Suppressor macrophage (primary cell): ENCODE results near the gene MYO9B.
A peak's percentile ranks its signal among the peaks of the same experiment; 100 is the strongest.
"Not testable (repeated sequence)": the region's sequence is repeated elsewhere in the genome, so short reads cannot be mapped to it uniquely, and the experiment has no call there.

Source experiments
- DNase-seq, 4 experiments: peaks; one replicate each; pipeline ENCODE4 v3.0.0-alpha.2; 2020 to 2022

Gene MYO9B

DNA sequence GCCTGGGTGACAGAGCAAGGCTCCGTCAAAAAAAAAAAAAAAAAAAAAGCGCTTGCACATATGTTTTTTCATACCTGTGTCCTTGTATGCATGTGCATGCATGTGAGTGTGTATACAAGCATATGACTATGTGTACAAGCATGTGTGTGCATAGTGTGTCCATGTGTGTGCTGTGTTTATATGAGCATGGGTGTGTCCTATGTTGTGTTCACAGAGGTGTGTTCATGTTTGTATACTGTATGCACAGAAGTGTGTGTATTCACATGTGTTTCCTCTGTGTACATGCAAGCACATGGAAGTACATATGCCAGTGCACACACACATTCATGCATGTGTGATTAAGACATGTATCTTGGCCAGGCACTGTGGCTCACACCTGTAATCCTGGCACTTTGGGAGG, 17.1 kb downstream of the MYO9B start:
- no peak for DNase-seq

DNA sequence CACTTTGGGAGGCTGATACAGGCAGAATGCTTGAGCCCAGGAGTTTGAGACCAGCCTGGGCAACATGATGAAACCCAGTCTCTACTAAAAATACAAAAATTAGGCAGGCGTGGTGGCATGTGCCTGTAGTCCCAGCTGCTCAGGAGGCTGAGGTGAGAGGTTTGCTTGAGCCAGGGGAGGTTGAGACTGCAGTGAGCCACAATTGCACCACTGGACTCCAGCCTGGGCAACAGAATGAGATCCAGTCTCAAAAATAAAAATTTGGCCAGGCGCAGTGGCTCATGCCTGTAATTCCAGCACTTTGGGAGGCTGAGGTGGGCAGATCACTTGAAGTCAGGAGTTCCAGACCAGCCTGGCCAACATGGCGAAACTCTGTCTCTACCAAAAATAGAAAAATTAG, 19.1 kb downstream of the MYO9B start:
- DNase-seq = not testable (repeated sequence)

DNA sequence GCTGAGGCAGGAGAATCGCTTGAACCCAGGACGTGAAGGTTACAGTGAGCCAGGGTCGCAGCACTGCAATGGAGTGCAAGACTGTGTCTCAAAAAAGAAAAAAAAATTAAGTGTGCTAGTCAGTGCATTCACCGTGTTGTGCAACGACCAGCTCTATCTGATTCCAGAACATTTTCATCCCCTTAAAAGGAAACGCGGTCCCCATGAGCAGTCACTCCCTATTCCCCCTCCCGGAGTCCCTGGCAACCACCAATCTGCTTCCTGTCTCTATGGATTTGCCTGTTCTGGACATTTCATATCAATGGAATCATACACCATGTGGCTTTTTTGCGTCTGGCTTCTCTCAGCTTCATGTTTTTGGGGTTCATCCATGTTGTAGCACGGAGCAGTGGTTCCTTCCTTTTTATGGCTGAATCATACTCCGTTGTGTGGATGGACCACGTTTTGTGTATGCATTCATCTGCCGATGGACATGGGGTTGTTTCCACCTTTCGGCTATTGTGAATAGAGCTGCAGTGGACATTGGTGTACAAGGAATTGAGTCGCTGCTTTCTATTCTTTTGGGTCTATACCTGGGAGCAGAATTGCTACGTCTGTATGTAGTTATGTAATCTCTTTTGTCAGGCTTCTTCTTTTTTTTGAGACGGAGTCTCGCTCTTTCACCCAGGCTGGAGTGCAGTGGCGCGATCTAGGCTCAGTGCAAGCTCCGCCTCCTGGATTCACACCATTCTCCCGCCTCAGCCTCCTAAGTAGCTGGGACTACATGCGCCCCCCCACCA, 19.8 kb downstream of the MYO9B start:
- peak; percentile 45 to 64 (median 57) for DNase-seq

DNA sequence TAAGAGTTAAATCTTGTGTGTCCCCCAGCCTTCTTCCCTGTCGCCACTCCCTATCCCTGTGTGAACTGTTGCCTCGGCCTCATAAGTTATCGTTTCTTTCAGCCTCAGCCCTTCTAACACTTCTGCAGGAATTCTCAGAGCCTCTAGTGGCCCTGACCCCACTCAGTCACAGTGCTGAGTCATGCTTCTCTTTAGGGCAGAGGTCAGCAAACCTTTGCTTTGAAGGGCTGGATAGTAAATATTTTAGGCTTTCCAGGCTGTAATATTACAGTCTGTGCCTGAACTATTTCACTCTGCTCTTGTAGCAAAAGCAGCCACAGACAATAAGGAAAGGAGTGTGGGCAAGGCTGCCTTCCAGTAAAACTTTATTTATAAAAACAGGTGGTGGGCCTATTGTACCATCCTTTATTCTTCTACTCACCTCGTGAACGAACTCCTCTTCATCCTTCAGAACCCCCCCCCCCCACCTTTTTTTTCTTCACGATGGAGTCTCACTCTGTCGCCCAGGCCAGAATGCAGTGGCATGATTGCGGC, 22.1 kb downstream of the MYO9B start:
- peak; percentile 57 to 81 (median 73) for DNase-seq

DNA sequence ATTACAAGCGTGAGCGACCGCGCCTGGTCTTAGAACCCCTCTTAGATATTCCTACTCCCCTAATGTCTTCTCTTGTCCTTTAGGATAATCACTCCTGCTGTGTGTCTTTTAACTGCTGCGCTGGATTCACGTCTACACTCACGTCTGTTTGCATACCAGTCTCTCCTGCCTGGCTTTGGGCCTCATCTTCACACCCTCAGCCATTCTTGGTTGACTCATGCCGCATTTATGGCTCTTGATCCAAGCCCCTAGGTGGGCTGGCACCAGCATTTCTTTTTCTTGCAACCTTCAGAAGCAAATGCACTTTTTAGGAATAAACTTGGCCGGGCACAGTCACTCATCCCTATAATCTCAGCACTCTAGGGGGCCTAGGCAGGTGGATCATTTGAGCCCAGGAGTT, 22.7 kb downstream of the MYO9B start:
- no peak for DNase-seq

DNA sequence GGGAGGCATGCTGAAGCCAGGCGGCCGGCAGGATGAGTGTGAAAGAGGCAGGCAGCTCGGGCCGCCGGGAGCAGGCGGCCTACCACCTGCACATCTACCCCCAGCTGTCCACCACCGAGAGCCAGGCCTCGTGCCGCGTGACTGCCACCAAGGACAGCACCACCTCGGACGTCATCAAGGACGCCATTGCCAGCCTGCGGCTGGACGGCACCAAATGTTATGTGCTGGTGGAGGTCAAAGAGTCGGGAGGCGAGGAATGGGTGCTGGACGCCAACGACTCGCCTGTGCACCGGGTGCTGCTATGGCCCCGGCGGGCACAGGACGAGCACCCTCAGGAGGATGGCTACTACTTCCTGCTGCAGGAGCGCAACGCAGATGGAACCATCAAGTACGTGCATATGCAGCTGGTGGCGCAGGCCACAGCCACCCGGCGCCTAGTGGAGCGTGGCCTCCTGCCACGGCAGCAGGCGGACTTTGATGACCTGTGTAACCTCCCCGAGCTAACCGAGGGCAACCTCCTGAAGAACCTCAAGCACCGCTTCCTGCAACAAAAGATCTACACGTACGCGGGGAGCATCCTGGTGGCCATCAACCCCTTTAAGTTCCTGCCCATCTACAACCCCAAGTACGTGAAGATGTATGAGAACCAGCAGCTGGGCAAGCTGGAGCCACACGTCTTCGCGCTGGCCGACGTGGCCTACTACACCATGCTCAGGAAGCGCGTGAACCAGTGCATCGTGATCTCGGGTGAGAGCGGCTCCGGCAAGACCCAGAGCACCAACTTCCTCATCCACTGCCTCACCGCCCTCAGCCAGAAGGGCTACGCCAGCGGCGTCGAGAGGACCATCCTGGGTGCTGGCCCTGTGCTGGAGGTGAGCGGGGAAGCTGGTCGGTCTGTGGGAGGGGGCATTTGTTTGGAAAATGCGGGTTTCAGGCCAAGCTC, 26.4 kb downstream of the MYO9B start:
- no peak for DNase-seq

DNA sequence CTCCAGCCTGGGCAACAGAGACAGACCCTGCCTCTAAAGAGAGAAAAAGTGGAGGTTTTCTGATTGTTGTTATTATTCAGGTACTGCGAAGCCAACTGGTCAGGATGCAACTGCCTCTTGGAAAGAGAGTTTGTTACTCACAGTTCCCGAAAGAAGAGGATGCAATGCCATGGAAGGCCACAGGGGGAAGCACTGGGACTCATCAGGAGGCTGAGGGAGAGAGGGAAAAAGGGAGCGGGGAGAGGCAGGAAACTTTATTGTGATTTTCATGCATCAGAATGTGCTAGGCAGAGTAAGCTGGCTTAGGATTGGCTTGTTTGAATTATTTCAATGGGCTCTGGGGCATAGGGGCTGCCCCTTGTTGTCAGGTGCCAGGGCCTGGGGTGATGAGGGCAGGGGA, 27.6 kb downstream of the MYO9B start:
- peak; percentile 56 to 70 (median 58) for DNase-seq

DNA sequence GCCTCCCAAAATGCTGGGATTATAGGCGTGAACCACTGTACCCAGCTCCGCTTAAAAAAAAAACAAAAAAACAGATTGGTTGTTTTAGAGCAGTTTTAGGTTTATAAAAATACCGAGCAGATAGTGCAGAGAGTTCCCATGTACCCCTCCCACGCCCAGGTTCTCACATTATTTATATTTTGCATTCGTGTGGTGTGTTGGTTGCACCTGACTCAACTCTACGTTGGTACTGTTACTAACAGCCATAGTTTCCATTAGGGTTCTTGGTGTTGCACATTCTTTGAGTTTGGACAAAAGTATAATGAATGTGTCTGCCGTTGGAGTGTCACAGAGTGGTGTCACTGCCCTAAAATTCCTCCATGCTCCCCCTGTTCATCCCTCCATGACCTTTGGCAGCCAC, 29.1 kb downstream of the MYO9B start:
- DNase-seq = no peak

DNA sequence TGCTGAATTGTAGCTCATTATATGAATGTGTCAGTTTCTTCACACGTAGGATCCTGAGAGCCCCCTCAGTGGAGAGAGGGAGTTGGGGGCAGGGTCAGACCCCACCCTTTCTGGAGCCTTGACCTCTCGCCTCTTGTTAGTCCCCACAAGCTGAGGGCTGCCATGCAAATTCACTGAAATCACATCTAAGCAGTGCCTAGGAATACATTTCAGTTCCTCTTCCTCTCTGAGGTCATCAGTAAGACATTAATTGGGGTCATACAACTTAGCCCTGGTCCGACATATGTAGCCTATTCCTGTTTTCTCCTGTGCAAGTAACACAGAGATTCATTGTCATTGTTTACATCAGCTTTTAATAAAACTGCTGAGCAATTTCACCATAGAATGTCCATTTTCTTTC, 30.0 kb downstream of the MYO9B start:
- DNase-seq = peak in 3 of 4 experiments; percentile 48 to 81 (median 54)

DNA sequence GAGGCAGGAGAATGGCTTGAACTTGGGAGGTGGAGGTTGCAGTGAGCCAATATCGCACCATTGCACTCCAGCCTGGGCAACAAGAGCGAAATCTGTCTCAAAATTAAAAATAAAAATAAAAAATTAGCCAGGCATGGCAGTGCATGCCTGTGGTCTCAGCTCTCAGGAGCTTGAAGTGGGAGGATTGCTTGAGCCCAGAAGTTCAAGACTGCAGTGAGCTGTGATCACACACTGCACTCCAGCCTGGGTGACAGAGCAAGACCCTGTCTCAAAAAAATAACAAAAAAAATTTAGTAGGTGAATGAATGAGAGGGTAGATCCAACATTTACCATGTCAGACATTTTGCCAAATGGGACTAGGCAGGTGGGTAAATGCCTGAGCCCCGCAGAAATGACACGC, 31.4 kb downstream of the MYO9B start:
- not testable (repeated sequence) for DNase-seq

DNA sequence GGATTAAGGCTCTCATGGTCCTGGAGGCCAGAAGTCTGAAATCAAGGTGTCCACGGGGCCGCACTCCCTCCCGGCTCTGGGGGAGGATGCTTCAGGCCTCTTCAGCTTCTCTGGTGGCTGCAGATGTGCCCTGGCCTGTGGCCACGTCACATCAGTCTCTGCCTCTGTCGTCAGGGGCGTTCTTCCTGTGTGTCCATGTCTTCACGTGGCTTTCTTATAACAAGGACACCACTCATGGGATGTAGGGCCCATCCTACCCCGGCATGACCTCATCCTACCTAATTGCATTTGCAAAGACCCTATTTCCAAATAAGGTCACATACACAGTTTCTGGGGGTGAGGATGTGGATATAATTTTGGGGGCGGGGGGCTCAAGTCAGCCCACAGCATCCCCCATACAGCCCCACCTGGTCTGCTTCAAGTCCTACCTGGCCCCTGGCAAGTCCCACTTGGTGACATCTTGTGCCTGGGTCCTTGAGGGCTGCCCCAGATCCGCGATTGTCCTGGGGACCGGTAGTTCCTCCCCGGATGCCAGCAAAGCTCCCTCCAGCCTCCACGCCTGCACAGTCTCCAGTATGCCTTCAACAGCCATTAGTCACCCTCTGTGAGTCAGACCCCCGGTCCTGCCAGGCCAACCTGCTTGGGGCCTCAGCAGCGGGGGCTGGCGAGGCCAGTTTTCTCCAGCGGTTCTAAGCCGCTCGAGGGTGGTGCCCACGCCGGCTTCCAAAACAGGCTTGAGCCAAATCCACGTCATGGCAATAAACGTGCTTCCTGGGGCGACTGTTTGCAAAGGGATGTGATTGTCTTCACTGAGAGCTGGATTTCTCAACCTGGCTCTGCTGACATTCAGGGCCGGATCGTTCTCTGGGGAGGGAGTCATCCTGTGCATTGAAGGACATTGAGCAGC, 32.2 kb downstream of the MYO9B start:
- DNase-seq = peak; percentile 95 to 98 (median 96)

DNA sequence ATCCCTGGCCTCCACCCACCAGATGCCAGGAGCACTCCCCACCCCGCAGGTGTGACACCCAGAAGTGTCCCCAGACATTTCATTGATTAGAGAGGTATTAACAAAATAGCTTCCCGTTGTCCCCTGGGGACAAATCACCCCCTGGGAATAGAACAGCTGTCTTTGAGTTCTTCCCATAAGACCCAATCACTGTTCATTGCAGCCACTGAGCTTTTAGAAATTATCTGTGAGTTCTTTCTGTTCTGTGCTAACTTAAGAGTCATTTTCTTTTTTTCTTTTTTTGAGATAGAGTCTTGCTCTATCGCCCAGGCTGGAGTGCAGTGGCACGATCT, 32.8 kb downstream of the MYO9B start:
- no peak for DNase-seq

DNA sequence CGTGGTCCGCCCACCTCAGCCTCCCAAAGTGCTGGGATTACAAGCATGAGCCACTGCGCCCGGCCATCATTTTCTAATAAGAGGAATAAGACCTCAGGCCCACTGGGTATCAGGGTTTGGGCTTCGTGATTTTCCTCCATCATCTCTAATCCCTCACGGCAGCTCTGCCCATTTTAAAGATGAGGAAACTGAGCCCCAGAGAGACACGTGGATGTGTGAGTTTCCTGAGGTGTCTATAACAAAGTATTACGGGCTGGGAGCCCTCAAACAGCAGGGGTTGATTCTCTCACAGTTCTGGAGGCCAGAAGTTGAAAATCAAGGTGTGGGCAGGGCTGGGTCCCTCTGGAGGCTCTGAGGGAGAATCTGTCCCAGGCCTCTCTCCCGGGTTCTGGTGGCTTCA, 33.7 kb downstream of the MYO9B start:
- DNase-seq = no peak

DNA sequence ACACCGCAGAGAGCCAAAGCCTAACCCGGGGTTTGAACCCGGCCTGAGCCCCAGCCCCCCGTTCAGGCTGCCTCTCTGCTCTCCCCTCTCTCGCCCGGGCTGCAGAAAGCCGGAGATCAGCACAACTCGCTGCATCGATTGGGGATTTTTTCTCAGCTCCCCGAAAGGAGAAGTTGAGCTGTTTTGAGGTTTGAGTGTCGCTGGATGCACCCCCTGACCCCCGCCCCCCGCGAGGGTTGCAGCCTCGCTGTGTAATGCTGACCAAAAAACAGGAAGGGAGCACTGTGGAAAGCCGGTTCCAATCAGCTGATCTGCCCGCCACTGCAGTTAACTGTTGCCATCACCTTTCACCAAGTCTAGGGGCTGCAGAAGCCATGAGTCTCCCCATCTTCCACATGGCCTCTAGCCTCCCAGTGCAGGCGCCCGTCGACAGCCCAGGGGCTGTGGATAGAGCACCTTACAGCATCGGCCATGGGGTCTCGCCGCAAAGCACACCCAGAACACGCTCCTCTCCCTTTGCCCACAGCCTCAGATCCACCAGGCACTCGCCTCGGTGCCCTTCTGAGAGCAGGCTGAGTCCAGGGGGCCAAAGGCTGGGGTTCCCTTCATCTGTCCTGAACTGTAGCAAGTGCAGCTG, 34.5 kb downstream of the MYO9B start:
- DNase-seq = peak; percentile 95 to 97 (median 96)

DNA sequence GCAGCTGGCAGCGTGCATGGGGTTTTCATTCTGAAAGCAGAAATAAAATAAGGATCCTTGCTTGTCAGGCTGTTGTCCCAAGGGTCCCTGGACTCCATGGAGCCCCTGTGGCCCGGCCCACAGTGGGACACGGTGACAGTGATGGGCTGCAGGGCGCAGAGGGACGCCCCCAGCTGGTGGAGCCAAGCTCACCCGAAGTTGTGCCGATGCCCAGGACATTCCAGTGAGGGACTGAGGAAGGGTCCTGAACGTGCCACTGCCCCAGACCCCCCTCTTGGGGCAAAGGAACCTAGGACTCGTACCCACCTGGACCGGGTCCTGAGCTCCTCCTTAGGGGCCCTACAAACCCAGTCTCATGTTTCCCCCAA, 35.0 kb downstream of the MYO9B start:
- DNase-seq = no peak

DNA sequence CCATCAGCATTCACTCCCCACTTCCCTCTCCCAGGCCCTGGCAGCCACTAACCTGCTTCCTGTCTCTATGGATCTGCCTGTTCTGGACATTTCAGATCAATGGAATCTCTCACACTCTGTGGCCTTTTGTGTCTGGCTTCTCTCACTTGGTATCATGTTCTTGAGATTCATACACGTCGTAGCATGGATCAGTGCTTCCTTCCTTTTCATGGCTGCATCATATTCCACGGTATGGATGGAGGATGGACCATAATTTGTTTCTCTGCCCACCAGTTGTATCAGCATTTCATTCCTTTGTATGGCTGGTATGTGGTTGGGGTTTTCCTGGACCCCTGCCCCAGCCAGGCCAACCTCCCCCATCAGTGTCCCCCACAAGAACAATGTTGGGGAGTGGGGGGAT, 36.2 kb downstream of the MYO9B start:
- no peak for DNase-seq

DNA sequence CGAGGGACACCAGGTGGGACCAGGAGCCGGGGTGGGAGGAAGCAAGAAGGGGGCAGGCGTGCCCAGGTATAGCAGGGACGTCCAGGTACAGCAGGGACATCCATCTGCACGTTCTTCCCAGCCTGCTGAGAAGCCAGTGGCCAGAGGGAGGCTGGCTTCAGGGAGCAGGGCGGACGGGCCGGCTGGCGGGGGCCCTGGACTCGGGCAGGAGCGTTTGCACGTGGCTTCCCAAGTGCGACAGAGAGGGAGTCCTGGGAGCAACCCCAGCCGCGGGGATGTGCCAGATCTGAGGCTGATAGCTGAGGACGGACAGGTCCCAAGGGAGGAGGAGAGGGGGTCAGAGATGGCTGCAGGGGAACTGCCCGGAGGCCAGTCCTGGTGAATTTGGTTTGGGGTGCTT, 36.7 kb downstream of the MYO9B start:
- no peak for DNase-seq

DNA sequence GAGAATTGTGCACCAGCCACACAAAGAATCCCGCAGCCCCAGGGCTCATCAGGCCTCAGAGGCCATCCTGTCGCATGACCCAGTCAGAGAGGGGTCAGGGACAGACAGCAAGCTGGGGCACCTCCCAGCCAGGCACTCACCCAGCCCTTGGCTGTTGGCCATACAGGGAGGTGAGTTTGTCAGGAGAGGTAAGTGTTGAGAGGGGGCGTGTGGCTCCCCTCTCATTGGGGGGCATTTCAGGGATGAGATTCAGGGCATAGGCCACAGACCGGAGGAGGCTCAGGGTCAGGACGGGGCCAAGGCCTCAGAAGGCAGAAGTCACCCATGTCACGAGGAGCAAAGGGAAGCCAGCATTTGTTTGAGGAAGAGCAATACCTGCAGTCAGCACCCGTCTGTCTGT, 37.1 kb downstream of the MYO9B start:
- peak; percentile 73 to 86 (median 84) for DNase-seq

DNA sequence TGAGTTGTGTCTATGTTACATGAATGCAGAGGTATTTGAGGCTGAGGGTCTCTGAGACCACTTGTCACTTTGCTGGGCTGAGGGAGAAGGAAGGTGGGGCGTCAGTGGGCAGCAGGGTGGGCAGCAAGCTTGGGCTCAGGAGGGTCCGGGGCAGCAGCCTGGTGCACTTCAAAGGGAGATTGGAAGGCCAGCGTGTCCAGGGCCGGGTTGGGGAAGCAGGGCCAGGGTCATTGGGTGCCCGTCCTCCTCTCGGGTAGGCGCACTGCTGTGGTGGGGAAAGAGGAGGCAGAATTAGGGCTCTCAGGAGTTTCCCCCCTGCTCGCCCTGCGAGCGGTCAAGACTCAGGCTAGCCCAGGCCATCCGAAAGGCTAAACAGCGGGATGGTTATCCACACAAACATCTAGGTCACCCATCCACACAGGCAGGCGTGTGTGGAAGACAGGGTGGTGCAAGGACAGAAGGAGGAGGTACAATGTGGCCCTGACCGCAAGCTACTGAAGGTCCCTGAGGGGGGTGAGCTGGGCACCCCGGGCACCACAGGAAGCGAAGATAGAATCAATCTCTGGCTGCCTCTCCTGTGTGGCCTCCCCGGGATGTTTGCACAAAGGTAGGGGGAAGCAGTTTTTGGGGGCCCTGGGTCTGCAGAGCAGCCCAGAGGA, 37.7 kb downstream of the MYO9B start:
- DNase-seq = no peak

DNA sequence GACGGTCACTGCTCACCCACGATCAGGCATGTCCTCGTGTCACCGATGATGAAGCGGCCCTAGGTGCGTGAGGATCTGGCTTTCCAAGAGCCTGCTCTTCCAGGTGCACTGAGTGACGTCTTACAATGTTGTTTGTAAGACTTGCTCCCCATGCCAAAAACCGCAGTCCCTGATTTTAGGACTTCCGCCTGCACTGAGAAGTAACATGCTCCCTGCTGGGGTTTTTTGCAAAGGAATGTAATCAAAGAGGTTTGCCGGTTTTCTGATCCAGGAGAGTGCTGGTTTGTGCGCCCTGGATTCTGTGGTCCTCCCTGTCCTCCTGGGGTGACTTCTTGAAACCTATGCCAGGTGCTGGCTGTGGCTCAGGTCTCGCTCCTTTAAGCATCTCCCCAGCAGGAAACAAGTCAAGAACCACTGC, 38.8 kb downstream of the MYO9B start:
- DNase-seq = no peak

DNA sequence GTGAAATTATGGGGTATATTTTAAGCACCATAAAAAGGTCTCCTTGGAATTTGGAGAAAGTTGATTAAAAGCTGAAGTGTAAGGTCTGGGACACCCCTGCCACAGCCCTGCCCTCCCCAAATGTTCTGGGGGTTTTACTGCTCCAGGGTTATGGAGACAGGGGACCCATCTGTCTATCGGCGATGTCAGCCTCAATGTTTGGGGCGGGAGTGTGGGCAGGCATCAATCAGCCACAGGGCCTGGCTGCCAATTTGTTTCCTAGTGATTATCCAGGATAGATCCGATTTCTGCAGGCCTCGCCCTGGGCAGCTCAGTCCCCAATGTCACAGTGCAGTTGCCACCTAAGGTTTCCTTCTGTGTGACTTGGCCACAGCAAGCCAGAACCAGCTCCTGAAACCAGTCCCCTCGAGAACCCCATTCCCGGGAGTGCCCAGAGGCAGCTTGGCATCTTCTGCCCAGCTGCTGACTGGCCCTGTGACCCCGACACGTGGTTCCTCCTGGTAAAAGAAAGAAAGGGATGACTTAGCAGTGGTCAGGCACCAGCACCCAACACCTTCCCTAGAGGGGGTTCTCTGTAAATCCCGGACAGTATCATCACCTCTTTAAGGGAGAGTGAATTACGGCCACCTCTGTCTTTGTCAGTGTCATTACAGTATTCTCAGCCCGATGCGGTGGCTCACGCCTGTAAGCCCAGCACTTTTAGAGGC, 41.6 kb downstream of the MYO9B start:
- peak in 1 of 4 experiments; percentile 41 for DNase-seq
